CD4-positive, alpha-beta T cell treated with Interleukin-6 at 100 ng/mL for 8 hours (primary cell): ENCODE results near the gene BBS10.
"Not testable (repeated sequence)": the region's sequence is repeated elsewhere in the genome, so short reads cannot be mapped to it uniquely, and the experiment has no call there.

Experiments
- DNase-seq: peaks from one replicate; pipeline ENCODE4 v3.0.0-alpha.2; 2020; ENCODE audit warnings: mixed read lengths, low spot score

Gene BBS10

DNA sequence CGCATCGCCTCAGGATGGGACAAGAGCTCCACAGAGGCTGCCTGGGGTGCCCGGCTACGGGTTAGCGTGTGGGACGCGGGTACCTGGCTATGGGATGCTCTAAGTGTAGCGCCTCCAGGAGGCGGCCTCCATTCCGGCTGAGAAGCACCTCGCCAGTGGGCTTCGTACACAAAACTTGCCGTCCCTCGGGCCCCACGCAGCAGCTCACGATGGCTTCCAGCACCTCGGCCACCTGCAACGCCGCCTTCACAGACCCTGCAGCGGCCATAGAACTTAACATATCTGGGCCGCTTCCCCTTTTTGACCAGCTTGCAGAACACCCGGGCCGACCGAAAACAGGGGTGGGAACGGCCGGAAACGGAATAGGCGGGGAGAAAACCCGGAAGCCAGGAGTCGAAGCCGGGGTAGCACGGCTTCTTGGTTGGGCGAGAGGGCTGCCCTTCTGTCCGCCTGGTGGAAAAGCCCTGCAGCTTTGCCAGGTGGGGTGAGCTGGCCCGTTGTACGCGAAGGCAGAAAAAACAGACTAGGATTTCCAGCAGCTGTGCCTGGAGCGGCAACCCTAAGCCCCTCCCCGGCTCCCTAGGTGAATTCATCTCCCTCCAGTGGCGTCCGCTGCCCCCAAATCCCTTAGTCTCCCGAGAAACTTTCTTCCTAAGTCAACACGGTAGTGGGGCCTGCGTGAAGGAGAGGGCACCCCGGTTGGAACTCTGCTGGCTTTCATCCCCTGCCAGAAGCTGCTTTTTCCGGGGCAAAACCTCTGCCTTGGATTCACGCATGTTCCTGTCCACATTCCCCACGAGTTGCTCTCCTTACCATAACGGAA is at the start of gene BBS10:
Gene BBS10, minus strand, starts transcription at position 337 of the 823 bp plus-strand sequence. Its CDS starts 57 bp downstream, at position 280.
- peak; percentile 85 for DNase-seq

DNA sequence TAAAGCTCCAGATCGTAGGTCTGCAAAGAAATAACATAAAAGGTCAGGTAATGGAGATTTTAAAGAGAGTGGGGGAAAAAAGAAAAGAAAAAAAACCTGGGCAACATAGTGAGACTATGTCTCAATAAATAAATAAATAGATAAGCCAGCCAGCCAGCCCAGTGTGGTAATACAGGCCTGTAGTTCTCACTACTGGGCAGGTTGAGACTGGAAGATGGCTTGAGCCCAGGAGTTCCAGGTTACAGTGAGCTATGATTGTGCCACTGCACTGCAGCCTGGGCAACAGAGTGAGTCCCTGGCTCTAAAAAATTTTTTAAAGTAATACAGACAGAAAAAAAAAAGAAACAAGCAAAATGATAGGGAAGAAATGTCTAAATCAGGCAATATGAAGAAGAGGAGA is 43.2 kb upstream of the BBS10 start:
- no peak for DNase-seq

DNA sequence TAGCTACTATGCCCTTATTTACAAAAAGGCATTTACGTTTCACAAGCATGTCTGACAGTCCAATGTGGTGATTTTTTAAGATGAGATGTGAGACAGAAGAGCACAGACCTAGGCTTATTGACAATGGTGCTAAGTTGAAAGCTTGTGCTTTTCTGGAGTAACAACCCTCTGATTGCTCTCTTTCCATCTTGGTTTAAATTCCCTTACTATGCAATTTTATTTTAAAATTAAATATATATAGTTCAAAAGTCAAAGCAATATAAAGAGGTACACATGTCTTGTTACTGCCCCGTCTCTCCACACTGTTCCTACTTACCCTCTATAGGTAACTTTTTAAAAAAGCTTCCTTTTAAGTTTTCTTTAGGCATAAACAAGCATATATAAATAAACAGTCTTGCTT is 39.4 kb upstream of the BBS10 start:
- no peak for DNase-seq

DNA sequence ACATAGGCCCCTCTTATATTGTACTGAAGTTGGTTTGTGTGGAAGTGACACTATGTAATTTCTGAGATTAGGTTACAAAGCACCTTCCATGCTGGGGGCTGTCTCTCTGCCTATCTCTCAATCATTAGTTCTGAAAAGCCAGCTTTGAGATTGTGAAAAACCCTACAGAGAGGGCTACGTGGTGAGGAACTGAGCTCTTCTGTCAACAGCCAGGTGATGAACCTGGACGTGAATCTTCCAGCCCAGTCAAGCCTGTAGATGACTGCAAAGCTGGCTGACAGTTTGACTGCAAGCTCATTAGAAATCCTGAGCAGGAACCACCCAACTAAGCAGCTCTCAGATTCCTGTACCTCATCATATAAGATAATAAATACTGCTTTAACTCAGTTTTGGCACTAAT is 36.3 kb upstream of the BBS10 start:
- no peak for DNase-seq

DNA sequence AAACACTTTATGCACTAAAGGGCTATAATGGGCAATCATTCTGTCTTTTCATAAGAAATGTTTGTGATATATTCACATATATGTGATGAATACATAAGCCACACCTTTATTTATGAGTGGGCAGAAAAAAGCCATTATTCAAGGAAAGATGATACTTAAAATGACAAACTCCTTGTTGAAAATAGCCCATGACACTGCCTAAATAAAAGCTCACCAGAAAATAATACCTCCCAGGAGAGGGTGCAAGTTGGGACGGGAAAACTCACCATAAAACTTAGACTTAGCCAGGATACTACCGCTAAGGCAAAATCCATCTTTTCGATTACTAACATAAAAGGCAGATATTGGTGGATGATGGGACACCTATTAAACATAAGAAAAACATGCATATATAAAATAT is 35.8 kb upstream of the BBS10 start:
- DNase-seq: no peak

DNA sequence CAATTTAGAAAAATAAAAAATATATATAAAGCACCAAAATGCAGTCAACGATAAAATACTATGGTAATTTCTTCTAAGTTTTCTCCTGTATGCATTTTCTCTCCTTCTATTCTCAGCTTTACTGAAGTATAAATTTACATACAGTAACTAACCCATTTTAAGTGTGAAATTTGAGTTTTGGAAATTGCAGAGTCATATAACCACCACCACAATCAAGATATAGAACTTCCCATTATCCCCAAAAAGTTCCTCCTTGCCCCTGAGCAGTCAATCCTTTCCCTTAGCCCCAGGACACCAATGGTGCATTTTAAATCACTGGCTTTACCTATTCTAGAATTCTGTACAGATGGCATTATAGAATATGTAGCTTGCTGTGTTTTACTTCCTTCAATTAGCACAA is 31.0 kb upstream of the BBS10 start:
- no peak for DNase-seq

DNA sequence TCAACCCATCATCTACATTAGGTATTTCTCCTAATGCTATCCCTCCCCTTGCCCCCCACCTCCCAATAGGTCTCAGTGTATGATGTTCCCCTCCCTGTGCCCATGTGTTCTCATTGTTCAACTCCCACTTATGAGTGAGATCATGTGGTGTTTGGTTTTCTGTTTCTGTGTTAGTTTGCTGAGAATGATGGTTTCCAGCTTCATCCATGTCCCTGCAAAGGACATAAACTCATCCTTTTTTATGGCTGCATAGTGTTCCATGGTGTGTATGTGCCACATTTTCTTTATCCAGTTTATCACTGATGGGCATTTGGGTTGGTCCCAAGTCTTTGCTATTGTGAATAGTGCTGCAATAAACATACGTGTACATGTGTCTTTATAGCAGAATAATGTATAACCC is 28.7 kb upstream of the BBS10 start:
- DNase-seq: not testable (repeated sequence)

DNA sequence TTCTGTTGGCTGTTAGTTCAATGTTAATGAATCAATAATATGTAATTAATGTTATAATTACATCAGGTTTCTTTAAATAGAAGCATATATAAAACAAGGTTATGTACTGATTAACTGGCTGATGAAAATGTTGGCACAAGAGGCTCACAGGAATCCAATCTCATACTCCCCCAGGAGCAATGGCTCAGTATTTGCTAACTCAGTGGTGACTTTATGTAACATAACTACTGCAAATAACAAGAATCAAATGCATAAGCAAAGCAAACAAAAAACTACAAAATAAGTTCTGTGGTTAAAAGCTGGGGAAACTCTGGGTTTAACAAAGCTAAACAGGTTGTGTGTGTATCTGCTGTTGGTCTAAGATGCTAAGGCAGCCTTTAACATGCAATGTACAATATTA is 27.7 kb upstream of the BBS10 start:
- DNase-seq: no peak

DNA sequence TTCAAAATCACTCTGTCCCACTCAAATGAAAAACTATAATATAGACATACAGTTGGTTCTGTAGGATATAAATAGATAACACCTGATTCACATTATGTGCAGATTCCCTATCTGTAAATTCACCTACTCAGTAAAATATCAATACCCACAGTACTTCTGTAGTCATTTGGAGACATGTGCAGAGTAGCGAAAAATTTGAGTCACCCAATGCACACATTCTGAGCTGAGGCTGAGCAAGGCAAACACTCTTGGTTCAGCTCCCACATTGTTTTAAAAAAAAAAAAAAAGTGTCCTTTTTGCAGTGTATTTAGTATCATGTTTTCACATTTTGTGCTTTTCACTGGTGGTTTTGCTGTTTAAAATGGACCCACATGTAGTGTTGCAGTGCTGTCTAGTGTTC is 27.3 kb upstream of the BBS10 start:
- DNase-seq: no peak

DNA sequence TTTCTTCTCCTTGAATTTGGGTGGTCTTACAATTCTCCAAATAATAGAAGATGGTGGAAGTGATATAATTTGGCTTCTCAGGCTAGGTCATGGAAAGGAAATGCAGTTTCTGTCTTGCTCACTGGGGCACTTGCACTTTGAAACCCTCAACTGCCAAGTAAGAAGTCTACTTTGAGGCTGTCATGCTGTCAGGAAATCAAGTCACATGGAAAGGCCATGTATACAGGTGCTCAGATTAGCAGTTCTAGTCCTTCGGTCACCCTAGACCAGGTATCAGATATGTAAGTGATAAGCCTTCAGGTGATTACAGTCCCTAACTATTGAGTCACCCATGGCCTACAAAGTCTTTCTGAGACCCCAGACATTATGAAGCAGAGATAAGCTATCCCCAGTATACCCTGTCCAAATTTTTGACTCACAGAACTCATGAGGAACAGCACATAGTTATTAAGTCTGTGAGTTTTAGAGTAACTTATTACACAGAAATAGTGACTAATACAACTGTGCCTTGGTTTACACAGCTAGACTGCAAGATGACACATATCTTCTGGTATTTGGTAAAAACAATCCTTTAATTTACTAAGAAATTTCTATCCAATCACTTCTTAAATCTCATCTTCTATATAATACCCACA is 26.3 kb upstream of the BBS10 start:
- DNase-seq: no peak

DNA sequence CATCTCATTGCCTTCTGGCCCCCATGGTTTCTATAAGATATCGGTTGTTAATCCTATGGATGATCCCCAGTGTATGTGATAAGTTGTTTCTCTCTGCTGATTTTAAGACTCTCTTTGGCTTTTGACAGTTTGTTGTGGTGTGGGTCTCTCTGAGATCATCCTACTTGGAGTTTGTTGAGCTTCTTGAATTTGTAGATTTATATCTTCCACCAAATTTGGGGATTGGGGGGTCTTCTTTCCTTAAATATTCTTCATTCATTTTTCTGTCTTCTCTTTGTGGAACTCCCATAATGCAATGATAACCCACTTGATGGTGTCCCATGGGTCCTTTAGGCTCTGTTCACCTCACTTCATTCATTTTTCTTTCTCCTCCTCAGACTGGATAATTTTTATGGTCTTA is 20.0 kb upstream of the BBS10 start:
- DNase-seq: no peak

DNA sequence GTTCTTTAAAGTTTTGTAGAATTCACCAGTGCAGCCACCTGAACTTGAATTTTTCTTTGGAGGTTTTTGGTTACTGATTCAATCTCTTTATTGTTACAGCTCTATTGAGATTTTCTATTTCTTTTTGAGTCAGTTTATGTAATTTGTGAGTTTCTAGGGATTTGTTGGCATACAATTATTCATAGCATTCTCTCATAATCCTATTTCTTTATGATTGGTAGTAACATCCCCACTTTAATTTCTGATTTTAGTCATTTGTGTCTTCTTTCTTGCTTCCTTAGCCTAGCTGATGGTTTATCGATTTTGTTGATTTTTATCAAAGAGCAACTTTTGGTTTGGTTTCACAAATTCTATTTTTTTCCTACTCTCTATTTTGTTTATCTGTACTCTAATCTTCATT is 17.9 kb upstream of the BBS10 start:
- no peak for DNase-seq

DNA sequence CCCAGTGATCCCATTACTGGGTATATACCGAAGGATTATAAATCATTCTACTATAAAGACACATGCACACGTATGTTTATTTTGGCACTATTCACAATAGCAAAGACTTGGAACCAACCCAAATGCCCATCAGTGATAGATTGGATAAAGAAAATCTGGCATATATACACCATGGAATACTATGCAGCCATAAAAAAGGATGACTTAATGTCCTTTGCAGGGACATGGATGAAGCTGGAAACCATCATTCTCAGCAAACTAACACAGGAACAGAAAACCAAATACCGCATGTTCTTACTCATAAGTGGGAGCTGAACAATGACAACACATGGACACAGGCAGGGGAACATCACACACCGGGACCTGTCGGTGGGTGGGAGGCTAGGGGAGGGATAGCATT is 15.9 kb upstream of the BBS10 start:
- not testable (repeated sequence) for DNase-seq

DNA sequence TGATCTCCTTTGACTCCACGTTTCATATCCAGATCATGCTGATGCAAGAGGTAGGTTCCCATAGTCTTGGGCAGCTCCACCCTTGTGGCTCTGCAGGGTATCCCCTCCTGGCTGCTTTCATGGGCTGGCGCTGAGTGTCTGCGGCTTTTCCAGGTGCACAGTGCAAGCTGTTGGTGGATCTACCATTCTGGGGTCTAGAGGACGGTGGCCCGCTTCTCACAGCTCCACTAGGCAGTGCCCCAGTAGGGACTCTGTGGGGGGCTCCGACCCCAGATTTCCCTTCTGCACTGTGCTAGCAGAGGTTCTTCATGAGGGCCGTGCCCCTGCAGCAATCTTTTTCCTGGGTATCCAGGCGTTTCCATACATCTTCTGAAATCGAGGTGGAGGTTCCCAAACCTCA is 12.1 kb upstream of the BBS10 start:
- no peak for DNase-seq

DNA sequence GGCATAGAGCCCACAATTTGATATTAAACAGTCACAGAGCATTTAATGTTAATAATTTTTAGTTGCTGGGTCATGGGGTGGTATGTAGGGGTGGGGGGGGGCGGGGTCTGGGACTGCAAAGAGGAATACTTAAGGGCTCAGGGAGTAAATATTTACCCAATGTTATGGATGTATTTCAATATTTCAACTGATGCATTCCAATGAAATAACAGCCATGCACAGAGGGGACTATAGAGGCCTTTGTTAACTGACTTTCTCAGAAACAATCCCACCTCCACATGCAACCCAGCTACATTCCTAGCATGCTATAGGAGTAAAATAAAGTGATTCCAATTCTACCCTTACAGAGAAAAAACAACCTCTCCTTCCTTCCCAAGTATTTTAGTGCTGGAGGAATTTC is 7.9 kb upstream of the BBS10 start:
- DNase-seq: no peak

DNA sequence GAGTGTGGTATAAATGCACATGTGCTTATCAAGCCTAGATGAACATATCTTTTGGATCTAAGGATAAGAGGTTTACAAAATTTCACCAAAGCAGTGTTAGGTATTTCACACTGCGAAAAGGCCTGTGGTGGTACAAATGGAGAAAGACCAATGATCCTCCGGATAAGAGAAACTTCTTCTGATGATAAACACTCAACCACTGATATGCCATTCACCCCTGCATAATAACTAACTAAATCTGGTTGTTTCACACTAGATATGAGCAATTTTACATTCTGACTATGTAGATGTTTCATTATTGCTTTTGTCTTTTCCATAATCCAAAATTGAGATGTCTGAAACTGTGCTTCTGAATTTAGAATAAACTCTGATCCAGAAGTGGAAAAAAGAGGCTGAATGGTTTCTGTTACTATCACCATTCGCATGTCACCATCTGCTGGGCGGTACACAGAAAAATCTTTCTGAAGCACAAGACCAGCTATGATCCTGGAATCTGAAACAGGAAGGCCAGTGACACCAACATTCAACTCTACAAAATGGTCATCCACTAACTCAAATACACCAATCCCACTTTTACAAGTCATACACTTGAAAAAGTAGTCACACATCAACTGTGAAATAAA is 1.3 kb downstream of the BBS10 start:
- DNase-seq: peak; percentile 3

DNA sequence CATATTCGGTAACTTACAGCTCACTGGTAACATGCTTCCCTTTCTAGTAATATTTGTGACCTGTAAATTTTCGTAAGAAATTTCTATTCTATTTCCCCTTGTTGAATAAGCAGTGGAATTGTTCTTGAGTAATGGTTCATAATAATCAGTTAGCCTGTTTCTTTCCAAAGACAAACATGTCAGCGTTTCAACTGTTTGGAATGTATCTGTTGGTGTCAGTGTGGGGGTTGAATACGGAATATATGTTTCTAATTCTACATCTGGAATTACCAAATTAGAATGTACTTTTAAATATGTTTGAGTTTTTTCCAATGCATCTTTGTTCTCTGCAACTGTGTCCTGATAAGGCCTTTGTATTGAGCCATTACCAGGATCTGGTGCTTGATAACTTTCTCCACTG is 2.0 kb downstream of the BBS10 start:
- DNase-seq: no peak

DNA sequence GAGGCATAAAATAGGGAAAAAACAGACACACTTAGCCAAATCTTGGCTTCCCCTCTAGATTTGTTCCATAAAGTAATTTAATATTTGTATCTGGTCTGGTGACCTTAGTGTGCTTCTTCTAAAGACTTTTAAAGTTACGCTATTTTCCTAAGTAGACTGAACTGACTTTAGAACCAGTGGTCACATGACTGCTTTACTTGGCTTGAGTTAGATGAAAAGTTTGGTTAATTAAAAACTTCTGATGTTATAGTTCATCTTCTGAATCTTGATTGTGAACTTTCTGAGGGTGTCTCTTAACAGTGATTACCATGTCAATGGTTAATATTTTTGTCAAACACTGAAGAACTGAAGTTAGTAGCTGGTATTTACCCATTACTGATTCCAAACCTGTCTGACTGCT is 2.6 kb downstream of the BBS10 start:
- no peak for DNase-seq

DNA sequence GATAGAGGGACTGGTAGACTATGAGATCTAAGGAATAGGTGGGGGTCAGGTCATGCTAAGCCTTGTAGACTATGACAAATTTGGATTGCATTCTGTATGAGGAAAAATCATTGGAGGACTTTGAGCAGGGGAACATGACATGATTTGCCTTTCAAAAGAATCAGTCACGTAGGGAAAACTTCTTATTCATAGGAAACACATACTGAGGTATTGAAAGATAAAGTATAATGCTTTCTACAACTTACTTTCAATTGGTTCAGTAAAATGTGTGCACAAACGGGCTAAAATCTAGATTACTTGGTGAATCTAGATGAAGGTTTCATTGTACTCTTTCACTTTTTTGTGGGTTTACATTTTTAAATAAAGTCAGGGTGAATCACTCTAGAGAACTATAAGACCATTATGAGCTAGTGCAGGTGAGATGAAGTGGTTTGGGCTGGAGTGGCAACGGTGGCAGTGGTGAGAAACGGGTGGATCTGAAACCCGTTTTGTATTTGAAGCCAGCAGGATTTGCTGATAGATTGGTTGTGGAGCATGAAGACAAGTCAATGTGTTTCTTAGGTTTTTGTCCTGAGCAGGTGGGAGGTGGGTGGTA is 6.7 kb downstream of the BBS10 start:
- no peak for DNase-seq

DNA sequence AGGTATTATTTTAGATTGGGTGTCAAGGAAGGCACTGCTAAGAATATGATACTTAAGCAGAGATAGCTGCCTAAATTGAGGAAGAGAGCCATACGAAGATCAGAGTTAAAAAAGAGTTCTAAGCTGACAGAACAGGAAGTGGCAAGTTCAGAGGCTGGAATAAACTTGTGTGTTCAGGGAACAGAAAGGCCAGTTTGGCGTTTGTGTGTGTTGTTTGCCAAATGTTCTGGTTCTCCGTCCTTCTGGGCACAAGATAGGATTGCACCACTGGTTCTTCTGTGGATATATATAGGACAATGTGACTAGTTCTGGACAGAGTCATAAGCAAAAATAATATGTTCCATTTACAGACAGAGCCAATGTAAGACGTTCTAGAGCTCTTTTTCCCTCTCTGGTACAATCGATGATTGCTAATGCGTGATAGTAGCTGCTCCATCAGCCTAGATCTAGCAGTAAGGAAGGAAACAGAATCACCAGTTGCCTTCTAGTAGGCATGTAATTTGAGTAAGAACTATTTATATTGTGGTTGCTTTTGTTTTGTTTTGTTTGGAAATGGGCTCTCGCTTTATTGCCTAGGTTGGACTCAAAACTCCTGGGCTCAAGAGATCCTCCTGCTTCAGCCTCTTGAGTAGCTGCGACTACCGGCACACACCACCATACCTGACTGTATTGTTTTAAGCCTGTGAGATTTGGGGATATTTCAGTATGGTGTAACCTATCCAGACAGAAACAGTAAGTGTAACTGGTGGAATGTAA is 7.4 kb downstream of the BBS10 start:
- DNase-seq: no peak

DNA sequence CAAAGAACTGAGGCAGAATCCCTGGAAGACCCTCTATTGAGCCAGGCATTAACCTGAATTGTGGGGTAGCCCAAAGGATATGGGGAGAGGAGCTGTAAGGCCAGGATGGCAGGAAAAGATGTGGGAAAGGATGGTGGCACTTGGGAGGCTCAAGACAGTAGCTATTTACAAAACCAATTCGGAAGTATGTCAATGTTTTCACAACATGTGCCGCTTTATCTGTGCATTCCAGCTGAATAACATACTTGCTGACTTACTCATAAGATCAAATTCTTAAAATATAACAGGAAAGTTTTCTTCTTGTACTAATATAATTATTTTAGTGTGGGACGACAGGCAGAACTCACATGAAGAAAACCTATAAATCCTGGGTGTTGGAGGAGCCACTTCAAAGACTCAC is 10.6 kb downstream of the BBS10 start:
- DNase-seq: no peak

DNA sequence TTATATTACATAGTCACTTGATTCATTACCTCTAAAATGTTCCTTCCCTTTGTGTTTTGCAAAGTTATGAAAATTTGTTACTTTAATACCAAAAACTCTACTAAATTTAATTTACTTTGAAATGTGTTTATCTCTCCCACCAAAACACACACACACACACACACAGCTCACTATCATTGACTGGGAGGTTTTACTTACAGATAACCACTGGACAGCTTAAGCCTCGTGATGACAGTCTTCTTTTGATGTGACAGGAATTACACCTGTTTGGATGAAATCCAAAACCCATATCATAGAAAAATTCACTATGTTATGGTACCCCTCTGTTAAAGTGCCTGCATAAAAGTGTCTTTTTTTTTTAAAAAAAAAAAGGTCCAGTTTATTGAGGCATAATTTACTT is 15.6 kb downstream of the BBS10 start:
- DNase-seq: no peak
